Activated naive CD4-positive, alpha-beta T cell treated with anti-CD3 and anti-CD28 coated beads for 36 hours (primary cell): Measurements from ENCODE around the gene TRIM22. TPM values are rescaled to one million over a fixed set of nuclear protein-coding genes. Genes with fewer than 3 reads are reported as not detected.

Experiments
- total RNA-seq, 2 experiments: library from RNA; stranded (reverse); gene quantifications; one replicate each; pipeline ENCODE4 v1.2.3, GENCODE V29; 2021

The TRIM22 gene
- total RNA-seq, 2 experiments from 2014 or later: 280 to 292 TPM

Other genes with a start within 250 kb of the TRIM22 start
- gene OR51I1, start 248.3 kb upstream of the TRIM22 start, total RNA-seq: not detected
- gene OR51I2, start 240.5 kb upstream of the TRIM22 start, total RNA-seq: not detected
- gene OR52D1, start 201.1 kb upstream of the TRIM22 start, total RNA-seq: not detected
- not detected for gene UBQLN3, start 179.8 kb upstream of the TRIM22 start, total RNA-seq
- under 1 TPM; 0.15 to 0.26 TPM for gene UBQLNL, start 173.1 kb upstream of the TRIM22 start, total RNA-seq
- gene OR52H1, start 141.2 kb upstream of the TRIM22 start, total RNA-seq: not detected
- gene OR52B6, start 108.9 kb upstream of the TRIM22 start, total RNA-seq: not detected
- 1 to 10 TPM; 2.1 to 2.6 TPM for gene TRIM6, start 93.2 kb upstream of the TRIM22 start, total RNA-seq
- 10 to 100 TPM; 12.8 to 12.9 TPM for gene TRIM34, start 64.8 kb upstream of the TRIM22 start, total RNA-seq
- gene TRIM5, start 4.7 kb upstream of the TRIM22 start, total RNA-seq: 10 to 100 TPM; 37.2 to 38.0 TPM
- under 1 TPM in 1 of 2 experiments, not detected in 1; 0.20 TPM for gene OR56B1, start 46.7 kb downstream of the TRIM22 start, total RNA-seq
- under 1 TPM; 0.74 to 0.99 TPM for gene OR52N4, start 64.5 kb downstream of the TRIM22 start, total RNA-seq
- not detected for gene OR52N5, start 93.6 kb downstream of the TRIM22 start, total RNA-seq
- under 1 TPM; 0.07 to 0.15 TPM for gene OR52N1, start 101.5 kb downstream of the TRIM22 start, total RNA-seq
- not detected for gene OR52N2, start 119.1 kb downstream of the TRIM22 start, total RNA-seq
- not detected for gene OR52E6, start 152.1 kb downstream of the TRIM22 start, total RNA-seq
- not detected for gene OR52E8, start 167.9 kb downstream of the TRIM22 start, total RNA-seq
- not detected for gene OR52E4, start 190.8 kb downstream of the TRIM22 start, total RNA-seq
- gene OR52E5, start 203.4 kb downstream of the TRIM22 start, total RNA-seq: not detected